ENCODE data around the gene RELN.

RELN gene

GRCh38 chr7:103702454-103702853, 287.0 kb downstream of the RELN start:
- TF ChIP-seq CTCF (IDR thresholded peaks at IDR 0.05), result no peak

GRCh38 chr7:103699032-103699431, 290.4 kb downstream of the RELN start:
- no peak for TF ChIP-seq CTCF (IDR thresholded peaks at IDR 0.05)

GRCh38 chr7:103698064-103698463, 291.4 kb downstream of the RELN start:
- no peak for TF ChIP-seq CTCF (IDR thresholded peaks at IDR 0.05)

GRCh38 chr7:103695521-103695920, 293.9 kb downstream of the RELN start:
- TF ChIP-seq CTCF (IDR thresholded peaks at IDR 0.05), result no peak

- no peak for TF ChIP-seq CTCF (IDR thresholded peaks at IDR 0.05)
Measured at GRCh38 chr7:103694304-103694703, 295.2 kb downstream of the RELN start.

- no peak for TF ChIP-seq CTCF (IDR thresholded peaks at IDR 0.05)
Measured at GRCh38 chr7:103691291-103691690, 298.2 kb downstream of the RELN start.

GRCh38 chr7:103690242-103690974, 299.1 kb downstream of the RELN start:
- TF ChIP-seq CTCF (IDR thresholded peaks at IDR 0.05), result no peak

- no peak for TF ChIP-seq CTCF (IDR thresholded peaks at IDR 0.05)
Measured at GRCh38 chr7:103689255-103689654, 300.2 kb downstream of the RELN start.
